ENCODE results near the gene CCDC34.

The CCDC34 gene

GRCh38 chr11:27291954-27292636, 70.9 kb downstream of the CCDC34 start:
- FAIRE-seq: no peak

GRCh38 chr11:27291302-27291889, 71.6 kb downstream of the CCDC34 start:
- no peak for FAIRE-seq
- DNase-seq (ENCODE audit: low spot score): no peak

More at GRCh38 chr11:27291954-27292636, 70.9 kb downstream of the CCDC34 start:
- DNase-seq (ENCODE audit: low spot score): no peak

GRCh38 chr11:27290261-27291050, 72.6 kb downstream of the CCDC34 start:
- DNase-seq (ENCODE audit: low spot score) (no peak), FAIRE-seq (no peak)
